ENCODE data around the gene SNAP47.

SNAP47 gene

DNA sequence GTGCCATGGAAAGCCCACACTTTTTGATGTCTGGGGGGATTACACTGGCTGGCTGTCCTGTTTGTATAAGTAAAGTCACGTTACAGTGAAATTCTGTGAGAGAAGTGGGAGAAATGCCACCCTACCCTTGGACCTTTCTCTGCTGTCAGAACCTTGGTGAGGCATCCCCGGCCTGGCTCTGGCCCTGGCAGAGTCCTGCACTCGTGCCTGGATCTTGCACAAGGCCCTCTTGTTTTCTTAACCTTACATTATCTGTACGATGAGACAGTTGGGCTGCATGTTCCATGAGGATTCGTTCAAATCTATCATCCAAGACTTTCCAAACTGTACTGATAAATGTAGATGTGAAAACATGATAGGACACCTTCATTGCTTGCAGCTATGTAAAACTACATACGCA, 11.4 kb downstream of the SNAP47 start:
- DNase-seq (ENCODE audit: insufficient read length, low spot score) (no peak), FAIRE-seq (no peak)
- TF ChIP-seq, protein P1, sequence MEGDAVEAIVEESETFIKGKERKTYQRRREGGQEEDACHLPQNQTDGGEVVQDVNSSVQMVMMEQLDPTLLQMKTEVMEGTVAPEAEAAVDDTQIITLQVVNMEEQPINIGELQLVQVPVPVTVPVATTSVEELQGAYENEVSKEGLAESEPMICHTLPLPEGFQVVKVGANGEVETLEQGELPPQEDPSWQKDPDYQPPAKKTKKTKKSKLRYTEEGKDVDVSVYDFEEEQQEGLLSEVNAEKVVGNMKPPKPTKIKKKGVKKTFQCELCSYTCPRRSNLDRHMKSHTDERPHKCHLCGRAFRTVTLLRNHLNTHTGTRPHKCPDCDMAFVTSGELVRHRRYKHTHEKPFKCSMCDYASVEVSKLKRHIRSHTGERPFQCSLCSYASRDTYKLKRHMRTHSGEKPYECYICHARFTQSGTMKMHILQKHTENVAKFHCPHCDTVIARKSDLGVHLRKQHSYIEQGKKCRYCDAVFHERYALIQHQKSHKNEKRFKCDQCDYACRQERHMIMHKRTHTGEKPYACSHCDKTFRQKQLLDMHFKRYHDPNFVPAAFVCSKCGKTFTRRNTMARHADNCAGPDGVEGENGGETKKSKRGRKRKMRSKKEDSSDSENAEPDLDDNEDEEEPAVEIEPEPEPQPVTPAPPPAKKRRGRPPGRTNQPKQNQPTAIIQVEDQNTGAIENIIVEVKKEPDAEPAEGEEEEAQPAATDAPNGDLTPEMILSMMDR (IDR thresholded peaks at IDR 0.05; ENCODE audit: insufficient read depth, missing control alignments): no peak

DNA sequence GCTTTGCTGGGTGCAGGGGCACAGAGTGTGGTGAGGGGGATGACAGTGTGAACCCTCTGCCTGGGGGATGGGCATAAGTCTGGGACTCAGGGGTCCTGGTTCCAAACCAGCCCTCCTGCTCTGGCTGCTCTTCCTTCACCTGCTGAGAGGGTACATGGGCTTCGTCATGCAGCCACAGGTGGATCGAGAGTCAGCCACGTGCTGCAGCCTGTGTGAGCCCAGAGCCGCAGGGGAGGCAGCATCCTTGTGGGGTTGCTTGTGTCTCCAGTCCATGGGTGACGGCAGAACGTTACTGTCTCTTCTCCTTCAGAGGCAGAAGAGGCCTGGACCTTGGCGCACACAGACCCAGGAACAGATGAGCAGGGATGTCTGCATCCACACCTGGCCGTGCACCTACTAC, 12.1 kb downstream of the SNAP47 start:
- FAIRE-seq: no peak
- TF ChIP-seq, protein P1 (IDR thresholded peaks at IDR 0.05; ENCODE audit: insufficient read depth, missing control alignments): no peak
- DNase-seq (ENCODE audit: insufficient read length, low spot score): no peak

DNA sequence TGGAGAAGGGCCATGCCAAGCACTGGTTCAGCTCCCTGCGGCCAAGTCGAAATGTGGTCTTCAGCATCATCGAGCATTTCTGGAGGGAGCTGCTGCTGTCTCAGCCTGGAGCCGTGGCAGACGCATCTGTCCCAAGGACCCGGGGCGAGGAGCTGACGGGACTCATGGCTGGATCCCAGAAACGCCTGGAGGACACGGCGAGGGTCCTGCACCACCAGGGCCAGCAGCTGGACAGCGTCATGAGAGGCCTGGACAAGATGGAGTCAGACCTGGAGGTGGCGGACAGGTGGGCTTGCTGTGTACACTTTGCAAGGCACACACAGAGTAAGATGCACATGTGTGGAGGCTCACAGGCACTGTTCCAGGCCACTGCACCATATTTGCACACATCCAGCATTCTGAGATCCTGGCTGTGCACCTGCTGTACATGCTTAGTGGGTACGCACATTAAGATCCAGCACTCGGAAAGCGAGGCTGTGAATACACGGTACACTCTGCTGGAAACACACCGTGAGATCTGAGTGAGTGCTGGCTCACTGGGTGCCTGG, 12.8 kb downstream of the SNAP47 start:
- DNase-seq (ENCODE audit: insufficient read length, low spot score) (no peak), FAIRE-seq (no peak)
- TF ChIP-seq, protein P1 (IDR thresholded peaks at IDR 0.05; ENCODE audit: insufficient read depth, missing control alignments): no peak

- FAIRE-seq: no peak
- TF ChIP-seq, protein P1 (IDR thresholded peaks at IDR 0.05; ENCODE audit: insufficient read depth, missing control alignments): no peak
Observed at GRCh38 chr1:227748496-227749182, 13.4 kb downstream of the SNAP47 start.

GRCh38 chr1:227749225-227749624, 14.0 kb downstream of the SNAP47 start:
- no peak for FAIRE-seq
- DNase-seq (ENCODE audit: insufficient read length, low spot score): no peak
- TF ChIP-seq, protein P1 (IDR thresholded peaks at IDR 0.05; ENCODE audit: insufficient read depth, missing control alignments): no peak

More at GRCh38 chr1:227748496-227749182, 13.4 kb downstream of the SNAP47 start:
- DNase-seq (ENCODE audit: insufficient read length, low spot score): no peak

- TF ChIP-seq, protein P1 (IDR thresholded peaks at IDR 0.05; ENCODE audit: insufficient read depth, missing control alignments): no peak
- DNase-seq (ENCODE audit: insufficient read length, low spot score) (no peak), FAIRE-seq (no peak)
Observed at GRCh38 chr1:227749916-227750710, 14.9 kb downstream of the SNAP47 start.
